Testis (tissue), 2 donors: ENCODE results near the gene PUS7L.

Experiments used
- POLR2A ChIP-seq: fragments of 450-650 bp; IDR thresholded peaks from one replicate; pipeline ENCODE4 v1.6.1; 2017; ENCODE audit warnings: antibody characterized with exemption, mild to moderate bottlenecking, moderate library complexity
- TF ChIP-seq, protein P1 (sequence below), 3 experiments: fragments of 450-650 bp in 2 of 3; fragments of 200-600 bp in 1 of 3; sonication (generic) in 1 of 3; IDR thresholded peaks; one replicate each; pipeline ENCODE4 v1.5.1; 2016 to 2019; ENCODE audit warnings: antibody characterized with exemption in 3 of 3, mild to moderate bottlenecking in 2 of 3, moderate library complexity in 1 of 3

- no peak for TF ChIP-seq POLR2A
- TF ChIP-seq, protein P1, sequence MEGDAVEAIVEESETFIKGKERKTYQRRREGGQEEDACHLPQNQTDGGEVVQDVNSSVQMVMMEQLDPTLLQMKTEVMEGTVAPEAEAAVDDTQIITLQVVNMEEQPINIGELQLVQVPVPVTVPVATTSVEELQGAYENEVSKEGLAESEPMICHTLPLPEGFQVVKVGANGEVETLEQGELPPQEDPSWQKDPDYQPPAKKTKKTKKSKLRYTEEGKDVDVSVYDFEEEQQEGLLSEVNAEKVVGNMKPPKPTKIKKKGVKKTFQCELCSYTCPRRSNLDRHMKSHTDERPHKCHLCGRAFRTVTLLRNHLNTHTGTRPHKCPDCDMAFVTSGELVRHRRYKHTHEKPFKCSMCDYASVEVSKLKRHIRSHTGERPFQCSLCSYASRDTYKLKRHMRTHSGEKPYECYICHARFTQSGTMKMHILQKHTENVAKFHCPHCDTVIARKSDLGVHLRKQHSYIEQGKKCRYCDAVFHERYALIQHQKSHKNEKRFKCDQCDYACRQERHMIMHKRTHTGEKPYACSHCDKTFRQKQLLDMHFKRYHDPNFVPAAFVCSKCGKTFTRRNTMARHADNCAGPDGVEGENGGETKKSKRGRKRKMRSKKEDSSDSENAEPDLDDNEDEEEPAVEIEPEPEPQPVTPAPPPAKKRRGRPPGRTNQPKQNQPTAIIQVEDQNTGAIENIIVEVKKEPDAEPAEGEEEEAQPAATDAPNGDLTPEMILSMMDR (IDR thresholded peaks at IDR 0.05), result peak in 2 of 3 experiments; percentile 7 to 23
Observed at GRCh38 chr12:43805860-43806736, 47.5 kb upstream of the PUS7L start, which contains the start of gene TWF1.
